Rectal smooth muscle tissue (tissue), 1 donor: Measurements from ENCODE around the gene TMEM81.

ENCODE experiments used
- H3K27ac ChIP-seq: one replicate; pipeline ENCODE4 v1.7.0; 2013; ENCODE audit warnings: low read depth, low read length, inconsistent platforms
- H3K27me3 ChIP-seq: one replicate; pipeline ENCODE4 v1.7.0; 2013; ENCODE audit warnings: low read length; ENCODE audit not compliant: control insufficient read depth, insufficient read depth
- H3K36me3 ChIP-seq: one replicate; pipeline ENCODE4 v1.7.0; 2013; ENCODE audit warnings: low read length; ENCODE audit not compliant: control insufficient read depth, insufficient read depth
- H3K4me1 ChIP-seq: one replicate; pipeline ENCODE4 v1.7.0; 2013; ENCODE audit warnings: low read length; ENCODE audit not compliant: control insufficient read depth, insufficient read depth
- H3K4me3 ChIP-seq: one replicate; pipeline ENCODE4 v1.7.0; 2013; ENCODE audit warnings: low read length
- H3K9ac ChIP-seq: one replicate; pipeline ENCODE4 v1.7.0; 2013; ENCODE audit warnings: low read length

TMEM81 gene

GRCh38 chr1:205065666-205066065, 18.6 kb downstream of the TMEM81 start:
- Histone ChIP-seq H3K9ac (no peak overlapping the region), H3K4me3 (no peak overlapping the region), H3K4me1 (peaks cover 3% of the 10 kb centered on the region), H3K36me3 (no peaks in the 10 kb centered on the region), H3K27me3 (no peaks in the 10 kb centered on the region), H3K27ac (no peak overlapping the region)

GRCh38 chr1:205064741-205065316, 19.4 kb downstream of the TMEM81 start:
- H3K36me3 ChIP-seq: no peaks in the 10 kb centered on the region
- no peak overlapping the region for H3K4me3 ChIP-seq
- no peaks in the 10 kb centered on the region for H3K27me3 ChIP-seq
- peaks cover 3% of the 10 kb centered on the region for H3K4me1 ChIP-seq
- no peak overlapping the region for H3K9ac ChIP-seq
- H3K27ac ChIP-seq: no peak overlapping the region

- Histone ChIP-seq H3K4me1 (peaks cover 3% of the 10 kb centered on the region), H3K9ac (no peak overlapping the region), H3K27ac (no peak overlapping the region), H3K36me3 (no peaks in the 10 kb centered on the region), H3K27me3 (no peaks in the 10 kb centered on the region), H3K4me3 (no peak overlapping the region)
These were observed 20.0 kb downstream of the TMEM81 start for GRCh38 chr1:205064301-205064700.

GRCh38 chr1:205062895-205063294, 21.4 kb downstream of the TMEM81 start:
- Histone ChIP-seq H3K4me1 (no peaks in the 10 kb centered on the region), H3K4me3 (no peak overlapping the region), H3K27me3 (no peaks in the 10 kb centered on the region), H3K9ac (no peak overlapping the region), H3K27ac (no peak overlapping the region), H3K36me3 (no peaks in the 10 kb centered on the region)

- Histone ChIP-seq H3K9ac (no peak overlapping the region), H3K27me3 (no peaks in the 10 kb centered on the region), H3K36me3 (no peaks in the 10 kb centered on the region), H3K27ac (no peak overlapping the region), H3K4me3 (no peak overlapping the region), H3K4me1 (no peaks in the 10 kb centered on the region)
These were observed 21.9 kb downstream of the TMEM81 start for GRCh38 chr1:205062319-205062718.

- Histone ChIP-seq H3K27me3 (no peaks in the 10 kb centered on the region), H3K9ac (no peak overlapping the region), H3K4me3 (no peak overlapping the region), H3K4me1 (no peaks in the 10 kb centered on the region), H3K27ac (no peak overlapping the region), H3K36me3 (no peaks in the 10 kb centered on the region)
These were observed 22.6 kb downstream of the TMEM81 start for GRCh38 chr1:205061665-205062069.

- Histone ChIP-seq H3K4me3 (no peak overlapping the region), H3K36me3 (no peaks in the 10 kb centered on the region), H3K4me1 (no peaks in the 10 kb centered on the region), H3K27ac (no peak overlapping the region), H3K27me3 (no peaks in the 10 kb centered on the region), H3K9ac (no peak overlapping the region)
These were observed 23.0 kb downstream of the TMEM81 start for GRCh38 chr1:205061227-205061626.

GRCh38 chr1:205060746-205061145, 23.5 kb downstream of the TMEM81 start:
- H3K36me3 ChIP-seq: no peaks in the 10 kb centered on the region

GRCh38 chr1:205059660-205060059, 24.6 kb downstream of the TMEM81 start:
- H3K9ac ChIP-seq: no peak overlapping the region
- H3K27me3 ChIP-seq: no peaks in the 10 kb centered on the region
- H3K4me3 ChIP-seq: no peak overlapping the region
- H3K27ac ChIP-seq: no peak overlapping the region
- no peaks in the 10 kb centered on the region for H3K4me1 ChIP-seq
- H3K36me3 ChIP-seq: no peaks in the 10 kb centered on the region

More at GRCh38 chr1:205060746-205061145, 23.5 kb downstream of the TMEM81 start:
- H3K27ac ChIP-seq: no peak overlapping the region
- no peak overlapping the region for H3K9ac ChIP-seq
- no peak overlapping the region for H3K4me3 ChIP-seq
- H3K27me3 ChIP-seq: no peaks in the 10 kb centered on the region
- H3K4me1 ChIP-seq: no peaks in the 10 kb centered on the region

GRCh38 chr1:205058853-205059252, 25.4 kb downstream of the TMEM81 start:
- no peak overlapping the region for H3K9ac ChIP-seq
- H3K36me3 ChIP-seq: no peaks in the 10 kb centered on the region
- no peak overlapping the region for H3K4me3 ChIP-seq
- no peaks in the 10 kb centered on the region for H3K4me1 ChIP-seq
- no peaks in the 10 kb centered on the region for H3K27me3 ChIP-seq
- H3K27ac ChIP-seq: no peak overlapping the region

- Histone ChIP-seq H3K4me1 (no peaks in the 10 kb centered on the region), H3K27me3 (no peaks in the 10 kb centered on the region), H3K36me3 (no peaks in the 10 kb centered on the region), H3K27ac (no peak overlapping the region), H3K9ac (no peak overlapping the region), H3K4me3 (no peak overlapping the region)
These were observed 26.3 kb downstream of the TMEM81 start for GRCh38 chr1:205057808-205058575.

GRCh38 chr1:205056956-205057568, 27.2 kb downstream of the TMEM81 start:
- Histone ChIP-seq H3K27ac (no peak overlapping the region), H3K36me3 (no peaks in the 10 kb centered on the region), H3K9ac (no peak overlapping the region), H3K27me3 (no peaks in the 10 kb centered on the region), H3K4me1 (no peaks in the 10 kb centered on the region), H3K4me3 (no peak overlapping the region)
